CD1c-positive myeloid dendritic cell (primary cell): ENCODE measurements around the gene PPM1D.

ENCODE experiments used
- DNase-seq: peaks from one replicate; pipeline ENCODE4 v3.0.0-alpha.2; 2016; ENCODE audit errors: extremely low spot score

Gene PPM1D

DNA sequence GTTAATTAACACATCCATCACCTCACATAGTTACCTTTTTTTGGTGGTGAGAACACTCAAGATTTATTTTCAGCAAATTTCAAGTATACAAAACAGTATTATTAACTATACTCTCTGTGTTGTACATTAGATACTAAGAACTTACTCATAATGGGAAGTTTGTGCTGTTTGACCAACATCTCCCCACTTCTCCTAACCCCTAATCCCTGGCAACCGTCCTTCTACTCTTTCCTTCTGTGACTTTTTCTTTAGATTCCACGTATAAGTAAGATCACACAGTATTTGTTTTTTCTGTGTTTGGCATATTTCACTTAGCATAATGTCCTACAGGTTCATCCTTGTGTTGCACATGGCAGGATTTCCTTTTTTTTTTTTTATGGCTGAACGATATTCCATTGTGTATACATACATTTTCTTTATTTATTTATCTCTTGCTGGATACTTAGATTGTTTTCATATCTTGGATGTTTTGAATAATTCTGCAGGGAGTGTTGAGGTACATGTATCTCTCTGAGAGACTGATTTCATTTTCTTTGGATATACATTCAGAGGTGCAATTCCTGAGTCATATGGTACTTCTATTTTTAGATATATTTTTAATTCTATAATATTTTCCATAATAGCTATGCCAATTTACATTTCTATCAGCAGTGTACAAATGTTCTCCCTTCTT, 19.0 kb downstream of the PPM1D start:
- DNase-seq = peak; percentile 3

DNA sequence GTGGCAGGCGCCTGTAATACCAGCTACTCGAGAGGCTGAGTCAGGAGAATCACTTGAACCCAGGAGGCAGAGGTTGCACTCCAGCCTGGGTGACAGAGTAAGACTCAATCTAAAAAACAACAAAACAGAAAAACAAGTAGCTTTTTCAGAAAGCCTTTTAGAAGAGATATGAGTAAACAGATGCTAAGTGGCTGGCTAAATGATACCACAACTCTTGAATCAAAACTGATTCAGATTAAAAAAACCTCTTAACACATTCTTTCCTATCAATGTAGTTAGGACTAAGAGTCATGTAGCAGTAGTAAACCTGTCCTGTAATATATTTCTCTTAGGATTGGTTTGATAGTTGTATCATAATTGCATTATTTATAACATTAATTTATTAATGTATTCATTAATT, 23.0 kb downstream of the PPM1D start:
- DNase-seq = no peak

DNA sequence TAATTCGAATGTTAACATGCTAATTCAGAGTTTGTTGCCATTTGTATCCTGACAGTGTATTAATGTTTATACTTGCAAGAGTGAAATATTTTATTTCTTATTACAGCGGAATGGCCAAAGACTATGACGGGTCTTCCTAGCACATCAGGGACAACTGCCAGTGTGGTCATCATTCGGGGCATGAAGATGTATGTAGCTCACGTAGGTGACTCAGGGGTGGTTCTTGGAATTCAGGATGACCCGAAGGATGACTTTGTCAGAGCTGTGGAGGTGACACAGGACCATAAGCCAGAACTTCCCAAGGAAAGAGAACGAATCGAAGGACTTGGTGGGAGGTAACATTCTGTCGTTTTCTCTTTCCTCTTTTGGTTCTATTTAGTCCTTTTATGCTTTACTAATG, 23.4 kb downstream of the PPM1D start:
- no peak for DNase-seq

GRCh38 chr17:60627124-60627523, 27.1 kb downstream of the PPM1D start:
- no peak for DNase-seq

DNA sequence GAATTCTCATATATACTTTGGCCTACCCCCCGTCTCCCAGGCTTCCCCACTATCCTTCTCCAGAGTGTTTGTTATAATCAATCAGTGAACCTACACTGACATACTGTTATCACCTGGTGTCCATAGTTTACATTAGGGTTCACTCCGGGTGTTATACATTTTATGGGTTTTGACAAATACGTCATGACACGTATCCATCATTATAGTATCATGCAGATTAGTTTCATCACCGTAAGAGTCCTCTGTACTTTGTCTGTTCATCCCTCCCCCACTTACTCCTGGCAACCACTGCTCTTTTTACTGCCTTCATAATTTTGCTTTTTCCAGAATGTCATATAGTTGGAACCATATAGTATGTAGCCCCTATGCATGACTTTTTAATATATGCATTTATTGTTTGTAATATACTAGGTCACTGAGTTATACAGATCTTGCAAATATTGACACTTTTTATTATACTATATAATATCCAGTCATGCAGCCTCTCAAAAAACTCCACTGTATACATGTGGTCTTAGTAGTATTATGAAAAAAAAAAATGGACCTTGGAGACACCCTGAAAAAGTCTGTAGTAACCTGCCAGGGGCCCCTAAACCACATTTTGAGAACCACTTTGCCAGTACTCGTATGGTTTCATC, 28.4 kb downstream of the PPM1D start:
- DNase-seq = no peak

DNA sequence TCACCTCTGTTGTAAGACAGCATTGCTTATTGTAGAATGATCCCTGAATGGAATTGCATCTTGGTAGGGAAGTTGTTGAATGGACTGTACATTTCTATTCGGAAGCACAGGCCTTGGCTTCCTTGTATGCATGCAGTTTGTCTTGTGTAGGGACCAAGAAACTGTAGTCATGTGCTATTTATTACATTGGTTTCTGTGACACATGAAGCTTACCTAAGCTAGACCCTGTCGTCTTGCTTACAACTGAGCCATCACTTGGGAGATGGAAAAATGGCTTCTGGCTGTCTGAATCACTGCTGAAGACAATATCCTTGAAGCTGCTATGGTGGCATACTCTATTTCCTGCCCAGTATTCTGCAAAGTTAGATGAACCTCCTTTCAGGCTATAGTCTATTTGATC, 29.1 kb downstream of the PPM1D start:
- no peak for DNase-seq

GRCh38 chr17:60630352-60630751, 30.4 kb downstream of the PPM1D start:
- DNase-seq = no peak

DNA sequence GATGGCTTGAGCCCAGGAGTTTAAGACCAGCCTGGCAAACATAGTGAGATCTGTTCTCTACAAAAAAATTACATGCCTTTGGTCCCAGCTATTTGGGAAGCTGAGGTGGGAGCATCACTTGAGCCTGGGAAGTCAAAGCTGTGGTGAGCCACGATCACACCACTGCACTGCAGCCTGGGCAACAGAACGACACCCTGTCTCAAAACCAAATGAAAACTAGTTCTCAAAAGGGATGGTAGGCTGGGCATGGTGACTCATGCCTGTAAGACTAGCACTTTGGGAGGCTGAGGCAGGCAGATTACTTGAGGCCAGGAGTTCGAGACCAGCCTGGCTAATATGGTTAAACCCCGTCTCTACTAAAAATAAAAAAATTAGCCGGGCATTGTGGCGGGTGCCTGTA, 31.1 kb downstream of the PPM1D start:
- DNase-seq = no peak

- DNase-seq = no peak
These were observed 37.7 kb downstream of the PPM1D start for GRCh38 chr17:60637683-60638082.

- no peak for DNase-seq
These were observed 39.0 kb downstream of the PPM1D start for GRCh38 chr17:60639019-60639330.

GRCh38 chr17:60640503-60640902, 40.5 kb downstream of the PPM1D start:
- DNase-seq = no peak

- DNase-seq = no peak
These were observed 41.1 kb downstream of the PPM1D start for GRCh38 chr17:60641126-60641525.

DNA sequence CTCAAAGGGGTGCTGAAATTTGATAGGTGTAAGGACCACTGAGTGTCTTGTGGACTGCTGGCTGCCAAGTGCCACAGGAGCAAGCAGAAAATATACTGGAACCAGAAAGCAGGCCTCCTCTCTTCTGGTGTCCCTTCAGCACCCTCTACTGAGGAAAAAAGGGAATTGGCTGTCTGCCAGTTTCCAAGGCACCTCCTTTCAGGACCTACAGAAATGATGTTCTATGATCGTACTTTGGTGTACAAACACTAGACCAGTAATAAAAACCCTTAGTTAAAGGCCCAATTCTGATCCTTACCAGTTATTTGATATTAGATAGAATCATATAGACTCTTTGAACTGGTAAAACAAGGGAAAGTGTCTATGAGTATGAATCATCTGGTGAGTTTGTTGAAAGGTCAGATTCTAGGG, 41.8 kb downstream of the PPM1D start:
- DNase-seq = peak; percentile 77

- DNase-seq = no peak
These were observed 46.0 kb downstream of the PPM1D start for GRCh38 chr17:60645918-60646523.

- DNase-seq = no peak
These were observed 46.7 kb downstream of the PPM1D start for GRCh38 chr17:60646701-60647100.

- DNase-seq = no peak
These were observed 47.7 kb downstream of the PPM1D start for GRCh38 chr17:60647705-60648104.

DNA sequence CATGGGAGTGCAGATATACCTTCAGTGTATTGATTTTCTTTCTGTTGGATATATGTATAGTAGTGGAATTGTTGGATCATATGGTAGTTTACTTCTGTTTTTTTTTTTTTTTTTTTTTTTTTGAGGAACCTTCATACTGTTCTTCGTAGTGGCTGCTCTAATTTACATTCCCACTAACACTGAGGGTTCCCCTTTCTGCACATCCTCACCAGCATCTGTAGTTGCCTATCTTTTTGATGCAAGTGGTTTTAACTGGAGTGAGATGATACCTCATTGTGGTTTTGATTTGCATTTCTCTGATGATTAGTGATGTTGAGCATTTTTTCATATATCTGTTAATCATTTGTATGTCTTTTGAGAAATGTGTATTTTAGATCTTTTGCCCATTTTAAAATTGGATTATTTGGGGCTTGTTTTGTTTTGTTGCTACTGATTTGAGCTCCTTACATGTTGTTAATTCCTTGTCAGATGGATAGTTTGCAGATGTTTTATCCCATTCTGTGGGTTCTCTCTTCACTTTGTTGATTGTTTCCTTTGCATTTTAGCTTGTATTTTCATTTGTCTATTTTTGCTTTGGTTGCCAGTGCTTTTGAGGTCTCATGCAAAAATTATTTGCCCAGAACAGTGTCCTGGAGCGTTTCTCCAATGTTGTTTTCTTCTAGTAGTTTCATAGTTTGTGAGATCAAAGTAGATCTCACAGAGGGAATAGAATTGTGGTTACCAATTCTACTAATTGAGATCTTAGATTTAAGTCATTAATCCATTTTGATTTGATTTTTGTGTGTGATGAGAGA, 52.7 kb downstream of the PPM1D start:
- DNase-seq = peak; percentile 37

- no peak for DNase-seq
These were observed 53.6 kb downstream of the PPM1D start for GRCh38 chr17:60653569-60653968.

GRCh38 chr17:60656499-60656898, 56.5 kb downstream of the PPM1D start:
- no peak for DNase-seq

DNA sequence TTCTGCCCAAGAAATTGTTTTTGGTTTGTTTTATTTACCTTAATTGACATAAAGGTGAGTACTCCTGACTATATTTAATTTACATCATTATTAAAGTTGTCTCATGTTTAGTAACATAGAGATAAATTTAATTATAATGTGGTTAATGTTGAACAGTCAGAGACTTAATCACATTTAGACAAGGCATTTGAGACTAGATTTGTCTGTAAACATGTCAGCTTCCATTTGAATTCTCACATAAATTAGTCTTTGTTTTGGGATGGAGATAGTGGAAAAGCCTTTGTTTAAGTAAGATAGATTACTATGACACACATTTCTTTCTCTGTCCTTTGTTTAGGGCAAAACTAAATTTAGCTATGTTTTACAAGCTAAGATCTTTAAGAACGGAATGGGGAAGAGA, 59.2 kb downstream of the PPM1D start:
- no peak for DNase-seq

GRCh38 chr17:60661489-60661888, 61.5 kb downstream of the PPM1D start:
- no peak for DNase-seq

DNA sequence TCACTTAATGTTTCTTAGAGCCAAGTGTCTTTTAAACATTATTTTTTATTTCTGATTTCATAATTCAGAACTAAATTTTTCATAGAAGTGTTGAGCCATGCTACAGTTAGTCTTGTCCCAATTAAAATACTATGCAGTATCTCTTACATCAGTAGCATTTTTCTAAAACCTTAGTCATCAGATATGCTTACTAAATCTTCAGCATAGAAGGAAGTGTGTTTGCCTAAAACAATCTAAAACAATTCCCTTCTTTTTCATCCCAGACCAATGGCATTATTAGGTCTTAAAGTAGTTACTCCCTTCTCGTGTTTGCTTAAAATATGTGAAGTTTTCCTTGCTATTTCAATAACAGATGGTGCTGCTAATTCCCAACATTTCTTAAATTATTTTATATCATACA, 64.0 kb downstream of the PPM1D start:
- no peak for DNase-seq

- no peak for DNase-seq
These were observed 65.6 kb downstream of the PPM1D start for GRCh38 chr17:60665602-60666001.
